SH-SY5Y (cell line): ENCODE data around the gene RNASE4.

Source experiments
- GATA2 ChIP-seq: IDR thresholded peaks from 2 replicates; pipeline ENCODE4 v1.6.1; 2011; ENCODE audit warnings: mild to moderate bottlenecking, low read depth, low read length
- GATA3 ChIP-seq: IDR thresholded peaks from 2 replicates; pipeline ENCODE4 v1.6.1; 2011; ENCODE audit warnings: low read depth, mild to moderate bottlenecking, low read length, moderate library complexity

DNA sequence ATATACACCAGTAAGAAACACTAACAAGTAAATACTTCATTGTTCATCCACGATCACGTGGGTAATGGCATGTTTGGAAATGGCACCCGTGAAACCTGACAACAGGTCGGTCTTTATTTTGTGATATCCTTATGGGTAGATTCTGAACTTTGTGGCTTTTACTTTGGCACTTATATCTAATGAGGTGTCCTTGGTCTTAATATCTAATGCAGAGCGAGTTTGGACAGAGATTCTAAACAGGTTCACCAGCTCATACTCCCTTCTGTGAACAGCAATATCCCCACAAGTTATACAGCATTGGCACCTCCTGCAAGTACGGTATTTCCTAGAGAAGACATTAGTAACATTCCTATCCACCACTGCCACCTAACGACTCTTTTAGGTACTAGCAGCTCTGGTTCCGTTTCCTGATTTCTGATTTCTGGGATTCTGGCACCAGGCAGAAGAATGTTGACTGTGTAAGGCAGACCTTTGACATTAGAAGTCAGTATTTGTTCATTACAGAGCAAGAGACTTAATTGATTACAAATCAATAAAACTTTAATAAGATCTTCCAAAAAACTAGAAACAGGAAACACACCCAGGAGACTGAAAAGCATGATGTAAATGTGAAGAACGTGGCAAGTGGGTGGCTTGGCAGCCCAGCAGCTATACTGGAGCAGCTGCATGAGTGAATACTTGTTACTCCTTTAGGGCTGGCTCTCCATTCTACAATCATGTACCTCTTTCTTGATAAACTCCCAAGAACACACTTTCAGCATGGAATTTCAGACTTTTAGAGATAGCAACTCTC is 6.7 kb downstream of the RNASE4 start:
- TF ChIP-seq GATA3: no peak
- no peak for TF ChIP-seq GATA2
